IMR-90 (cell line): ENCODE data around the gene SERPINA10. TPM values are rescaled to one million over a fixed set of nuclear protein-coding genes. Genes with fewer than 3 reads are reported as not detected.

ENCODE experiments used
- ATAC-seq: fragments of 200-7000 bp; cut with Tn5 transposase; 2 replicates; pipeline ENCODE4 v1.9.1; 2020; ENCODE audit warnings: low read depth, mild to moderate bottlenecking, moderate library complexity
- BruUV-seq: library from RNA; stranded (reverse); fragments of 400-500 nt; replicated peaks from 2 replicates; lab custom pipeline; 2021; lab: Mats Ljungman, UMichigan
- CTCF ChIA-PET: fragments of 300-600 bp; formaldehyde crosslinking; extraction: SDS; loops from one replicate; lab custom pipeline; 2021; ENCODE audit warnings: antibody characterized with exemption; lab: Yijun Ruan, JAX
- POLR2A ChIA-PET: fragments of 300-600 bp; sonication (Branson Sonifier 250); formaldehyde crosslinking; loops from one replicate; lab custom pipeline; 2022; ENCODE audit warnings: antibody characterized with exemption; ENCODE audit not compliant: unreplicated experiment; lab: Charles Lee
- DNase-seq: peaks from one replicate; pipeline ENCODE4 v3.0.0; 2013
- H2AFZ ChIP-seq: replicated peaks from 2 replicates; pipeline ENCODE3; 2013; ENCODE audit warnings: low read length, mild to moderate bottlenecking; ENCODE audit not compliant: poor library complexity
- H2AK5ac ChIP-seq: 2 replicates; pipeline ENCODE4 v1.6.1; 2013; ENCODE audit warnings: low read depth, low read length, inconsistent platforms
- H2AK9ac ChIP-seq: replicated peaks from 2 replicates; pipeline ENCODE3; 2013; ENCODE audit warnings: mild to moderate bottlenecking, low read depth, low read length, moderate library complexity; ENCODE audit not compliant: poor library complexity
- H2BK120ac ChIP-seq: 2 replicates; pipeline ENCODE4 v1.6.1; 2013; ENCODE audit warnings: low read depth, low read length, inconsistent platforms
- H2BK15ac ChIP-seq: 3 replicates; pipeline ENCODE4 v1.6.1; 2013; ENCODE audit warnings: low read depth, low read length, inconsistent platforms
- H2BK20ac ChIP-seq: 2 replicates; pipeline ENCODE4 v1.6.1; 2013; ENCODE audit warnings: low read depth, mild to moderate bottlenecking, inconsistent platforms, low read length, moderate library complexity
- H2BK5ac ChIP-seq: 2 replicates; pipeline ENCODE4 v1.6.1; 2013; ENCODE audit warnings: mild to moderate bottlenecking, low read depth, low read length, inconsistent platforms; ENCODE audit not compliant: poor library complexity, severe bottlenecking
- H3K14ac ChIP-seq: replicated peaks from 2 replicates; pipeline ENCODE4 v1.6.1; 2013; ENCODE audit warnings: low read depth, low read length, inconsistent platforms
- H3K18ac ChIP-seq: 2 replicates; pipeline ENCODE4 v1.6.1; 2013; ENCODE audit warnings: low read depth, low read length, control low read depth
- H3K23ac ChIP-seq: 2 replicates; pipeline ENCODE4 v1.6.1; 2013; ENCODE audit warnings: low read depth, low read length, inconsistent platforms
- H3K27ac ChIP-seq: 2 replicates; pipeline ENCODE4 v1.5.1; 2013; ENCODE audit warnings: mild to moderate bottlenecking, control low read depth, low read length; ENCODE audit not compliant: insufficient read depth
- H3K27me3 ChIP-seq: 2 replicates; pipeline ENCODE4 v1.6.1; 2013; ENCODE audit warnings: low read length; ENCODE audit not compliant: control insufficient read depth, insufficient read depth
- H3K36me3 ChIP-seq: 2 replicates; pipeline ENCODE4 v1.6.1; 2013; ENCODE audit warnings: low read length, mixed read lengths; ENCODE audit not compliant: control insufficient read depth, insufficient read depth
- H3K4ac ChIP-seq: 2 replicates; pipeline ENCODE4 v1.6.1; 2013; ENCODE audit warnings: low read depth, low read length, inconsistent platforms
- H3K4me1 ChIP-seq: 2 replicates; pipeline ENCODE4 v1.6.1; 2013; ENCODE audit warnings: low read length, mixed read lengths; ENCODE audit not compliant: control insufficient read depth, insufficient read depth
- H3K4me2 ChIP-seq: 2 replicates; pipeline ENCODE4 v1.6.1; 2013; ENCODE audit warnings: low read depth, mild to moderate bottlenecking, control low read depth, low read length, moderate library complexity
- H3K4me3 ChIP-seq: 2 replicates; pipeline ENCODE4 v1.5.1; 2013; ENCODE audit warnings: low read depth, mild to moderate bottlenecking, control low read depth, low read length, moderate library complexity; ENCODE audit not compliant: insufficient read depth
- H3K56ac ChIP-seq: 2 replicates; pipeline ENCODE4 v1.6.1; 2013; ENCODE audit warnings: low read length, inconsistent platforms; ENCODE audit not compliant: insufficient read depth; ENCODE audit errors: extremely low read depth
- H3K79me1 ChIP-seq, 2 experiments: 2 replicates each; pipeline ENCODE4 v1.6.1; 2013; ENCODE audit warnings: low read length in 2 of 2, inconsistent platforms in 1 of 2, low read depth in 1 of 2
- H3K9ac ChIP-seq: 2 replicates; pipeline ENCODE4 v1.6.1; 2013; ENCODE audit warnings: low read depth, low read length, control low read depth
- H3K9me1 ChIP-seq: 2 replicates; pipeline ENCODE4 v1.6.1; 2013; ENCODE audit warnings: low read length, inconsistent platforms; ENCODE audit not compliant: insufficient read depth
- H3K9me3 ChIP-seq: 2 replicates; pipeline ENCODE4 v1.6.1; 2013; ENCODE audit warnings: low read length; ENCODE audit not compliant: control insufficient read depth, insufficient read depth
- H4K20me1 ChIP-seq: 2 replicates; pipeline ENCODE4 v1.6.1; 2013; ENCODE audit warnings: low read length, inconsistent platforms; ENCODE audit not compliant: insufficient read depth
- H4K5ac ChIP-seq: 2 replicates; pipeline ENCODE4 v1.6.1; 2013; ENCODE audit warnings: mild to moderate bottlenecking, low read depth, low read length, control low read depth
- H4K8ac ChIP-seq, 2 experiments: 2 replicates each; pipeline ENCODE4 v1.6.1; 2013; ENCODE audit warnings: low read depth in 2 of 2, low read length in 2 of 2, control low read depth in 1 of 2, inconsistent platforms in 1 of 2
- H4K91ac ChIP-seq: 2 replicates; pipeline ENCODE4 v1.6.1; 2013; ENCODE audit warnings: low read depth, low read length, inconsistent platforms; ENCODE audit not compliant: insufficient read depth
- BHLHE40 ChIP-seq: fragments of 150-350 bp; IDR thresholded peaks from 2 replicates; pipeline ENCODE4 v1.6.1; 2016; ENCODE audit warnings: mild to moderate bottlenecking, low read depth, low read length
- CEBPB ChIP-seq: IDR thresholded peaks from 2 replicates; pipeline ENCODE4 v1.6.1; 2012; ENCODE audit warnings: low read depth, low read length, improper control_type of control experiment
- CHD1 ChIP-seq: IDR thresholded peaks from 2 replicates; pipeline ENCODE4 v1.6.1; 2012; ENCODE audit warnings: low read depth, low read length, improper control_type of control experiment
- ELK1 ChIP-seq: fragments of 150-350 bp; IDR thresholded peaks from 2 replicates; pipeline ENCODE4 v1.6.1; 2016; ENCODE audit warnings: low read depth, mild to moderate bottlenecking, low read length, moderate library complexity, borderline replicate concordance
- FOS ChIP-seq: fragments of 150-350 bp; IDR thresholded peaks from 2 replicates; pipeline ENCODE4 v1.6.1; 2016; ENCODE audit warnings: low read depth, low read length
- MAFK ChIP-seq: IDR thresholded peaks from 2 replicates; pipeline ENCODE4 v1.6.1; 2012; ENCODE audit warnings: low read depth, low read length, improper control_type of control experiment
- MAZ ChIP-seq: IDR thresholded peaks from 2 replicates; pipeline ENCODE4 v1.6.1; 2012; ENCODE audit warnings: low read depth, mild to moderate bottlenecking, low read length, improper control_type of control experiment, moderate library complexity, borderline replicate concordance
- MXI1 ChIP-seq: IDR thresholded peaks from 2 replicates; pipeline ENCODE4 v1.6.1; 2012; ENCODE audit warnings: low read depth, mild to moderate bottlenecking, low read length, moderate library complexity, borderline replicate concordance
- NFE2L2 ChIP-seq: fragments of 150-350 bp; IDR thresholded peaks from 2 replicates; pipeline ENCODE4 v1.6.1; 2016; ENCODE audit warnings: low read depth, mild to moderate bottlenecking, low read length
- POLR2A ChIP-seq: IDR thresholded peaks from 2 replicates; pipeline ENCODE4 v1.6.1; 2012; ENCODE audit warnings: mild to moderate bottlenecking, low read depth, low read length
- RAD21 ChIP-seq: IDR thresholded peaks from 2 replicates; pipeline ENCODE4 v1.6.1; 2012; ENCODE audit warnings: low read length, improper control_type of control experiment
- RCOR1 ChIP-seq: IDR thresholded peaks from 2 replicates; pipeline ENCODE4 v1.6.1; 2012; ENCODE audit warnings: mild to moderate bottlenecking, low read length, improper control_type of control experiment; ENCODE audit not compliant: insufficient replicate concordance
- RFX5 ChIP-seq: IDR thresholded peaks from 2 replicates; pipeline ENCODE4 v1.8.0; 2012; ENCODE audit warnings: low read depth, mild to moderate bottlenecking, low read length, moderate library complexity
- SMC3 ChIP-seq: fragments of 150-350 bp; IDR thresholded peaks from 2 replicates; pipeline ENCODE4 v1.6.1; 2016; ENCODE audit warnings: low read depth, mild to moderate bottlenecking, antibody characterized with exemption, low read length, moderate library complexity
- USF2 ChIP-seq: fragments of 150-350 bp; IDR thresholded peaks from 2 replicates; pipeline ENCODE4 v1.6.1; 2017; ENCODE audit warnings: mild to moderate bottlenecking, antibody characterized with exemption, low read length, low read depth
- dilution Hi-C: fragments of 300-500 bp; cut with HindIII; formaldehyde crosslinking; loops from one replicate; pipeline ENCODE4 v1.14.3; 2018; ENCODE audit warnings: low sequenced_read_pairs; ENCODE audit not compliant: unreplicated experiment
- in situ Hi-C: fragments of 300-500 bp; cut with MboI; formaldehyde crosslinking; loops from 3 replicates; pipeline ENCODE4 v1.14.3; 2019; ENCODE audit warnings: low sequenced_read_pairs, inconsistent platforms, mixed read lengths
- intact Hi-C: fragments of 100-400 bp; cut with micrococcal nuclease; formaldehyde crosslinking; loops from 2 replicates; pipeline ENCODE4 v1.10.0; 2022
- polyA plus RNA-seq, 3 experiments: library from polyadenylated mRNA; depleted of rRNA; stranded (reverse); fragments of >200 nt; gene quantifications; 2 replicates each; pipeline ENCODE4 v1.2.3, GENCODE V29; 2012; ENCODE audit warnings: low replicate concordance in 1 of 3
- total RNA-seq: library from RNA; depleted of rRNA; stranded (reverse); fragments of >200 nt; gene quantifications from 2 replicates; pipeline ENCODE4 v1.2.3, GENCODE V29; 2012
- TF ChIP-seq, protein P1 (sequence below): conservative IDR thresholded peaks from 2 replicates; pipeline ENCODE4 v1.5.1; 2012; ENCODE audit warnings: mild to moderate bottlenecking, low read depth, low read length, improper control_type of control experiment

Gene SERPINA10
- total and polyA plus RNA-seq, 2 of the 4 experiments (the other 2 are of a cell fraction) = not detected

- no peak overlapping the region for H2BK20ac ChIP-seq
- H3K4me1 ChIP-seq = no peaks in the 10 kb centered on the region
- H2BK120ac ChIP-seq = no peak overlapping the region
- no peak overlapping the region for H3K18ac ChIP-seq
- no peak overlapping the region for H2BK15ac ChIP-seq
- TF ChIP-seq MAFK (no peak), BHLHE40 (no peak), CHD1 (no peak), POLR2A (no peak), MXI1 (no peak), RAD21 (no peak), FOS (no peak), RFX5 (no peak), USF2 (no peak), RCOR1 (no peak), CEBPB (no peak), ELK1 (no peak), NFE2L2 (no peak), MAZ (no peak), SMC3 (no peak)
- TF ChIP-seq, protein P1, sequence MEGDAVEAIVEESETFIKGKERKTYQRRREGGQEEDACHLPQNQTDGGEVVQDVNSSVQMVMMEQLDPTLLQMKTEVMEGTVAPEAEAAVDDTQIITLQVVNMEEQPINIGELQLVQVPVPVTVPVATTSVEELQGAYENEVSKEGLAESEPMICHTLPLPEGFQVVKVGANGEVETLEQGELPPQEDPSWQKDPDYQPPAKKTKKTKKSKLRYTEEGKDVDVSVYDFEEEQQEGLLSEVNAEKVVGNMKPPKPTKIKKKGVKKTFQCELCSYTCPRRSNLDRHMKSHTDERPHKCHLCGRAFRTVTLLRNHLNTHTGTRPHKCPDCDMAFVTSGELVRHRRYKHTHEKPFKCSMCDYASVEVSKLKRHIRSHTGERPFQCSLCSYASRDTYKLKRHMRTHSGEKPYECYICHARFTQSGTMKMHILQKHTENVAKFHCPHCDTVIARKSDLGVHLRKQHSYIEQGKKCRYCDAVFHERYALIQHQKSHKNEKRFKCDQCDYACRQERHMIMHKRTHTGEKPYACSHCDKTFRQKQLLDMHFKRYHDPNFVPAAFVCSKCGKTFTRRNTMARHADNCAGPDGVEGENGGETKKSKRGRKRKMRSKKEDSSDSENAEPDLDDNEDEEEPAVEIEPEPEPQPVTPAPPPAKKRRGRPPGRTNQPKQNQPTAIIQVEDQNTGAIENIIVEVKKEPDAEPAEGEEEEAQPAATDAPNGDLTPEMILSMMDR = no peak
- H2AK9ac ChIP-seq = no peak overlapping the region
- ChIA-PET POLR2A (no interaction called here), CTCF (no interaction called here)
- no peaks in the 10 kb centered on the region for H3K79me1 ChIP-seq
- H3K9me3 ChIP-seq = no peaks in the 10 kb centered on the region
- no peaks in the 10 kb centered on the region; the same call in 1 of the 2 replicates for H3K27me3 ChIP-seq
- H3K9me1 ChIP-seq = no peaks in the 10 kb centered on the region
- dilution Hi-C loops (no loop called here), in situ Hi-C loops (no loop called here), intact Hi-C loops (no loop called here)
- H3K4ac ChIP-seq = no peak overlapping the region
- H2AK5ac ChIP-seq = no peak overlapping the region
- no peak overlapping the region for H4K8ac ChIP-seq
- H3K4me2 ChIP-seq = no peak overlapping the region
- no peak overlapping the region for H3K9ac ChIP-seq
- H3K56ac ChIP-seq = no peak overlapping the region
- H4K20me1 ChIP-seq = no peaks in the 10 kb centered on the region
- no peaks in the 10 kb centered on the region for H3K36me3 ChIP-seq
- no peak overlapping the region for H3K23ac ChIP-seq
- no TSS peak for BruUV-seq
- no peak overlapping the region for H2BK5ac ChIP-seq
- no peak overlapping the region for H4K5ac ChIP-seq
- H2AFZ ChIP-seq = no peak overlapping the region
- H4K91ac ChIP-seq = no peak overlapping the region
- ATAC-seq = no peak
- H3K27ac ChIP-seq = no peak overlapping the region
- no peak overlapping the region for H3K4me3 ChIP-seq
- no peak for DNase-seq
- no peak overlapping the region for H3K14ac ChIP-seq
These were observed 39.5 kb upstream of the SERPINA10 start for GRCh38 chr14:94332587-94332986.
